PC-3 (cell line): ENCODE measurements around the gene TEKTIP1.

Experiments used
- EZH2 ChIP-seq: fragments of 300-600 bp; sonication (generic); IDR thresholded peaks from one replicate; pipeline ENCODE4 v1.6.1; 2017; ENCODE audit warnings: antibody characterized with exemption, mild to moderate bottlenecking, low read length; ENCODE audit not compliant: unreplicated experiment
- TF ChIP-seq, protein P1 (sequence below): fragments of 300-600 bp; sonication (generic); conservative IDR thresholded peaks from 2 replicates; pipeline ENCODE4 v1.5.1; 2017; ENCODE audit warnings: antibody characterized with exemption, low read depth, mild to moderate bottlenecking, low read length

GRCh38 chr19:3507371-3508120 is 31.4 kb upstream of the TEKTIP1 start:
- TF ChIP-seq, protein P1, sequence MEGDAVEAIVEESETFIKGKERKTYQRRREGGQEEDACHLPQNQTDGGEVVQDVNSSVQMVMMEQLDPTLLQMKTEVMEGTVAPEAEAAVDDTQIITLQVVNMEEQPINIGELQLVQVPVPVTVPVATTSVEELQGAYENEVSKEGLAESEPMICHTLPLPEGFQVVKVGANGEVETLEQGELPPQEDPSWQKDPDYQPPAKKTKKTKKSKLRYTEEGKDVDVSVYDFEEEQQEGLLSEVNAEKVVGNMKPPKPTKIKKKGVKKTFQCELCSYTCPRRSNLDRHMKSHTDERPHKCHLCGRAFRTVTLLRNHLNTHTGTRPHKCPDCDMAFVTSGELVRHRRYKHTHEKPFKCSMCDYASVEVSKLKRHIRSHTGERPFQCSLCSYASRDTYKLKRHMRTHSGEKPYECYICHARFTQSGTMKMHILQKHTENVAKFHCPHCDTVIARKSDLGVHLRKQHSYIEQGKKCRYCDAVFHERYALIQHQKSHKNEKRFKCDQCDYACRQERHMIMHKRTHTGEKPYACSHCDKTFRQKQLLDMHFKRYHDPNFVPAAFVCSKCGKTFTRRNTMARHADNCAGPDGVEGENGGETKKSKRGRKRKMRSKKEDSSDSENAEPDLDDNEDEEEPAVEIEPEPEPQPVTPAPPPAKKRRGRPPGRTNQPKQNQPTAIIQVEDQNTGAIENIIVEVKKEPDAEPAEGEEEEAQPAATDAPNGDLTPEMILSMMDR, result no peak
- no peak for TF ChIP-seq EZH2
